LNCAP (cell line): ENCODE data around the gene PLEKHH1.

Source experiments
- TF ChIP-seq, protein P1 (sequence below): fragments of 450-650 bp; IDR thresholded peaks from 2 replicates; pipeline ENCODE4 v1.5.1; 2017; ENCODE audit warnings: mild to moderate bottlenecking

Gene PLEKHH1

DNA sequence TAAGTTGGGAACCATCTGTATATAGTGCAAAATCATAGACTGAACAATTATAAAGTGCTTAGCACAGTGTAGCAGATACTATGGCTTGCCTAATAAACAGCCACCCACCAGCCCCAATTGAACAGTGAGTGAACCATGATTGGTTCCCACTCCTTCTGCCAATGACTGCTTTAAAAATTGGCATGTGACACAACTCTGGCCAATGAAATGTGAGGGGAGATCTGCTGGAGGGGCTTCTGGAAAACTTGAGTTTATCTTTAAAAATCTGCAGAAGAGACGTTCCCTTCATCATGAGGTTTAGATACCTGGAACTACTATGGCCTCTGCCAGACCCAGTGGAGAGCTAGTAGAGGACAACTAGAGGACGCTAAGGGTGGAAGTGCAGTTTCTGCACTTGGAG, 62.3 kb downstream of the PLEKHH1 start:
- TF ChIP-seq, protein P1, sequence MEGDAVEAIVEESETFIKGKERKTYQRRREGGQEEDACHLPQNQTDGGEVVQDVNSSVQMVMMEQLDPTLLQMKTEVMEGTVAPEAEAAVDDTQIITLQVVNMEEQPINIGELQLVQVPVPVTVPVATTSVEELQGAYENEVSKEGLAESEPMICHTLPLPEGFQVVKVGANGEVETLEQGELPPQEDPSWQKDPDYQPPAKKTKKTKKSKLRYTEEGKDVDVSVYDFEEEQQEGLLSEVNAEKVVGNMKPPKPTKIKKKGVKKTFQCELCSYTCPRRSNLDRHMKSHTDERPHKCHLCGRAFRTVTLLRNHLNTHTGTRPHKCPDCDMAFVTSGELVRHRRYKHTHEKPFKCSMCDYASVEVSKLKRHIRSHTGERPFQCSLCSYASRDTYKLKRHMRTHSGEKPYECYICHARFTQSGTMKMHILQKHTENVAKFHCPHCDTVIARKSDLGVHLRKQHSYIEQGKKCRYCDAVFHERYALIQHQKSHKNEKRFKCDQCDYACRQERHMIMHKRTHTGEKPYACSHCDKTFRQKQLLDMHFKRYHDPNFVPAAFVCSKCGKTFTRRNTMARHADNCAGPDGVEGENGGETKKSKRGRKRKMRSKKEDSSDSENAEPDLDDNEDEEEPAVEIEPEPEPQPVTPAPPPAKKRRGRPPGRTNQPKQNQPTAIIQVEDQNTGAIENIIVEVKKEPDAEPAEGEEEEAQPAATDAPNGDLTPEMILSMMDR = no peak

DNA sequence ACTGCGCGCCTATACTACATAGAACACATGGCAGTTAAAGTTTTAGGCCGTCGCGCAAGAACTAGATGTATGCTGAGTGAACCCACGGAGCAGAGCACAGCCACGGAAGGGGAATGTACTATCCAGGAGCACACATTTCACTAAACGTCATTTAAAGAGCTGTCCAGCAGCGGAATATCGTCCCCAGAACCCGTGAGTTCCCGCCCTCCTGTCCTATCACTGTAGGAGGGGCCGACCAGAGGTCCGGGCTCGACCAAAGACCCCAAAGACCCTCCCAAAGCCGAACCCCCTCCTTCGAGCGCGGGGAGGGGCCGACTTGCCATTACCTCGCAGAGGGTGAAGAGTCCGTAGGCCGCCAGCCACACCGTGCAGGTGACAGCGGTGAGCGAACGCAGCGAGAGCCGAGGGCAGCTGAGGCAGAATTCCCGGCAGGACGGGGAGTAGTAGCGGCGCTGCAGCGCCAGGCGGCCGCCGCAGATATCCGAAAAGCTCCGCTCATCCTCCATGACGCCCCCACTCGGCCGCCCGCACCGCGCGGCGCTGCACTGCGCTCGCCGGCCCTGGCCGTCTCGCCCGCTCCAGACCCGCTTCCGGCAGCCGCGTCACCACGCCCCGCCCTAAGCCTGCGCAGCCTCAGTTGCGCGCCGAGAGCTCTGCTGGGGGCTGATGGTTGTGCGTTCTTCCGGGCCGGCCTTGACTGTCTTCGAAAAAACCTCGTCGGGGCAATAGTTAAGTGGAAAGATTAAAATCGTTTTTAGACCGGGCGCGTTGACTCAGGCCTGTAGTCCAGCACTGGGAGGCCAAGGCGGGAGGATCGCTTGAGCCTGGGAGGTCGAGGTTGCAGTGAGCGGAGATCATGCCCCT, 66.8 kb downstream of the PLEKHH1 start, which contains the start of gene PIGH:
Gene PIGH (minus strand): TSS at position 571 of the 864 bp plus-strand sequence. CDS start 65 bp downstream, at position 506.
- TF ChIP-seq, protein P1 = peak; percentile 63

DNA sequence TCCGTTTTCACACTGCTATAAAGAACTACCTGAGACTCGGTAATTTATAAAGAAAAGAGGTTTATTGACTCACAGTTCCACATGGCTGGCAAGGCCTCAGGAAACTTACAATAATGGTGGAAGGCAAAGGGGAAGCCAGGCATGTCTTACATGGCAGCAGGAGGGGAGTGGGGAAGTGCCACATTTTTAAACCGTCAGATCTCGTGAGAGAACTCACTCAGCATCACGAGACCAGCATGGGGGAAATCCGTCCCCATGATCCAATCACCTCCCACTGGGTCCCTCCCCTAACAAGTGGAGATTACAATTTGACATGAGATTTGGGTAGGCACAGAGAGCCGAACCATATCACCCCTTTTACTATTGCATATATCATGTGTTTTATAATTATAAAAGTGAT, 69.0 kb downstream of the PLEKHH1 start:
- TF ChIP-seq, protein P1 = no peak

DNA sequence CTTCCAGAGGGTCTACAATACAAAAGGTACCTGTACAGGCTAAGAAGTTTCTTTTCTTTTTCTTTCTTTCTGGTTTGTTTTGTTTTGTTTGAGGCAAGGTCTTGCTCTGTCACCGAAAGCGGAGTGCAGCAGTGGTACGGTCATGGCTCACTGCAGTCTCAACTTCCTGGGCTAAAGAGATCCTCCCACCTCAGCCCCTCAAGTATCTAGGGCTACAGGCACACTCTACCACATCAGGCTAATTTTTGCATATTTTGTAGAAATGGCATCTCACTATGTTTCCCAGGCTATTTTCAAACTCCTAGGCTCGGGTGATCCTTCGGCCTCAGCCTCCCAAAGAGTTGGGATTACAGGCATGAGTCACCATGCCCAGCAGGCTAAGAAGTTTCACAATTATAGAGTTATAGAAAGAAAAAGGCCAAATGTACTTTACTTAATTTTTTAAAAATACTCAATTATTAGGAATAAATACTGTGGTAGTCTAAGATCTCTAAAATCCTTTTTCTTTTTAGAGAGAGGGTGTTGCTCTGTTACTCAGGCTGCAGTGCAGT, 70.0 kb downstream of the PLEKHH1 start:
- TF ChIP-seq, protein P1 = no peak

DNA sequence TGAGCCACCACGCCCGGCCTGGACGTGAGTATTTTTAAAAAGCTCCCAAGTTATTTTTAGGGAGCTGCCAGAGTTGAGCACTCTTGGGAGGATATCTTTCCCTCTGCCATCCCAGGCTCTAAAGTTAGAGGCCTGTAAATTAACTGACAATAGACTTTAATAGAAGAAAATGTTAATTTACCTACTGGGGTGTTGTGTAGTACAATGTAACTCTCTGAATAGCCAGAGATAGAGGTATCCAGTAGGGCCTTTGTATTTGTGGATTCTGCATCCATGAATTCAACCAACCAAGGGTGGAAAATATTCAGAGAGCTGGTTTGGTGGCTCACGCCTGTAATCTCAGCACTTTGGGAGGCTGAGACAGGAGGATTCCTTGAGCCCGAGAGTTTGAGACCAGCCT, 74.6 kb downstream of the PLEKHH1 start:
- TF ChIP-seq, protein P1 = no peak

DNA sequence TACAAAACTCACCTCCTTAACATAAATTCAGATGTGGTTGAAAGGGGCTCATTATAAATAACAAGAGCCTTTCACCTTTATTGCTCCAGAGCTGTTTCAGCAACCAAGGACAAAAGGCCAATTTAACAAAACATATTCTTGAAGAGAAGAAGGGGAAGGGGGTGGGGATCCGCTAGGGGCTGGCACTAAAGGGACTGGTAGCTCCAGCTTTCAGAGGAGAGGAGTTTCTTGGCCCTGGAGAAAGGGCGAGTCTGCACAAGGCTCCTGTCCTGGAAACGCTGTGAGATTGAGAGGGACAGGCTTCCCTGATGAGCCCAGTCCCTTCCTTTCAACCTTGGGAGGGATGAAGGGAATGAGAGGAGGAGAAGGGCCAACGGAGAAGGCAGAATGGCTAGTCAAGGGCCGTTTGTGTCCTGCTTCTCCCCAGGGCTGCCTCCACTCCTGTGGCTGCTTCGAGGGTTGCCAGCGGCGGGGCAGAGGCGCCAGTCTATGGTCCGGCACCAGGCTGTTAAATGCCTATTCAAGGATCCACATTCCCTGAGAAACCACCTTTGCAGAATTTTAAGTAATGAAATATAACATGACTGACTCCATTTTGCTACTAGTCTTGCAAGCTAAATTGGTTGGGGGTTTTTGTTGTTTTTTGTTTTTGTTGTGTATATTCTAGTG, 76.7 kb downstream of the PLEKHH1 start:
- TF ChIP-seq, protein P1 = no peak

DNA sequence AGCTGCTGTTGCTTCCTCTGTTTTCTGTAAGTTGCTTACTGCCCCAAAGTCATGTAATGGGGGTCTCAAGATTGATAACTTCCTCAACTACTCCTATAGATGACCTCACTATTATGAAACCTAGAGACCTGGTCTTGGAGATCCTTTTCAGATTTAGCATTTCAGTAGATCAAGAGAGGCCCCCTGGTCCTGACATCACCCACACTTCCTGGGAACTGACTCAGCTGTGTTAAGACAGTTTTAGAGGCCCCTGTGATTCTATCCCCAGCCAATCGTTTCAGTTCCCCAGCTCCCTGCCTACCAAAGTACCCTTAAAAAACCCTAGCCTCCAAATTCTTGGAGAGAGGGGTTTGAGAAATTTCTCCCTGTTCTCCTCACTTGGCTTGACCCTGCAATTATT, 77.4 kb downstream of the PLEKHH1 start:
- TF ChIP-seq, protein P1 = no peak
